SK-N-SH (cell line): Measurements from ENCODE around the gene HEMK1.

Source experiments
- CHD2 ChIP-seq: fragments of 150-350 bp; IDR thresholded peaks from 2 replicates; pipeline ENCODE4 v1.6.1; 2018; ENCODE audit warnings: low read length; ENCODE audit not compliant: partially characterized antibody
- CTCF ChIP-seq: fragments of 200-600 bp; sonication (generic); IDR thresholded peaks from 2 replicates; pipeline ENCODE4 v1.6.1; 2017; ENCODE audit warnings: antibody characterized with exemption, mild to moderate bottlenecking, moderate library complexity
- EP300 ChIP-seq, 2 experiments: IDR thresholded peaks; 2 replicates each; pipeline versions ENCODE4 v1.4.0 to v1.6.1; 2012; ENCODE audit warnings: borderline replicate concordance in 1 of 2, low read depth in 1 of 2, low read length in 1 of 2
- FOSL2 ChIP-seq: IDR thresholded peaks from 2 replicates; pipeline ENCODE4 v1.4.0; 2012; ENCODE audit warnings: low read depth, mild to moderate bottlenecking, moderate library complexity, borderline replicate concordance
- JUND ChIP-seq: IDR thresholded peaks from 2 replicates; pipeline ENCODE4 v1.4.0; 2012
- RAD21 ChIP-seq: IDR thresholded peaks from 2 replicates; pipeline ENCODE4 v1.6.1; 2012; ENCODE audit warnings: mild to moderate bottlenecking, low read length
- TF ChIP-seq, protein P1 (sequence below): fragments of 150-350 bp; IDR thresholded peaks from 2 replicates; pipeline ENCODE4 v1.6.1; 2017; ENCODE audit warnings: antibody characterized with exemption, low read length, low read depth, borderline replicate concordance

GRCh38 chr3:50567011-50567385 lies 2.3 kb upstream of the HEMK1 start:
- TF ChIP-seq CTCF (no peak), RAD21 (no peak), FOSL2 (no peak), EP300 (IDR thresholded peaks at IDR 0.05; ENCODE audit: borderline replicate concordance in 1 of 2, low read depth in 1 of 2, low read length in 1 of 2) (no peak), CHD2 (no peak), JUND (no peak)
- TF ChIP-seq, protein P1, sequence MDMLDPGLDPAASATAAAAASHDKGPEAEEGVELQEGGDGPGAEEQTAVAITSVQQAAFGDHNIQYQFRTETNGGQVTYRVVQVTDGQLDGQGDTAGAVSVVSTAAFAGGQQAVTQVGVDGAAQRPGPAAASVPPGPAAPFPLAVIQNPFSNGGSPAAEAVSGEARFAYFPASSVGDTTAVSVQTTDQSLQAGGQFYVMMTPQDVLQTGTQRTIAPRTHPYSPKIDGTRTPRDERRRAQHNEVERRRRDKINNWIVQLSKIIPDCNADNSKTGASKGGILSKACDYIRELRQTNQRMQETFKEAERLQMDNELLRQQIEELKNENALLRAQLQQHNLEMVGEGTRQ = no peak
